Panc1 (cell line): ENCODE measurements around the gene CRLF1.

ENCODE experiments used
- CTCF ChIP-seq: fragments of 450-650 bp; IDR thresholded peaks from 2 replicates; pipeline ENCODE4 v1.5.1; 2017; ENCODE audit warnings: mild to moderate bottlenecking
- POLR2AphosphoS5 ChIP-seq: IDR thresholded peaks from 2 replicates; pipeline ENCODE4 v1.6.1; 2012; ENCODE audit warnings: mild to moderate bottlenecking, low read depth, low read length, moderate library complexity
- REST ChIP-seq, 2 experiments: IDR thresholded peaks; 2 replicates each; pipeline ENCODE4 v1.6.1; 2011 to 2012; ENCODE audit warnings: low read depth in 2 of 2, control low read depth in 1 of 2, low read length in 1 of 2, mild to moderate bottlenecking in 1 of 2, moderate library complexity in 1 of 2; ENCODE audit not compliant: insufficient read depth in 1 of 2
- SIN3A ChIP-seq: IDR thresholded peaks from 2 replicates; pipeline ENCODE4 v1.6.1; 2012; ENCODE audit warnings: low read depth, mild to moderate bottlenecking, low read length, moderate library complexity, borderline replicate concordance; ENCODE audit not compliant: insufficient read depth
- TCF7L2 ChIP-seq: IDR thresholded peaks from 2 replicates; pipeline ENCODE4 v1.6.1; 2011; ENCODE audit warnings: mild to moderate bottlenecking, low read depth, low read length, inconsistent platforms

GRCh38 chr19:18557411-18558201 is 49.0 kb downstream of the CRLF1 start, which contains the start of gene KXD1:
- TF ChIP-seq POLR2AphosphoS5 (peak; percentile 82), CTCF (no peak), SIN3A (peak; percentile 90; the same call in 1 of the 2 replicates), REST (IDR thresholded peaks at IDR 0.05; ENCODE audit: insufficient read depth in 1 of 2, low read depth in 2 of 2, low read length in 1 of 2) (no peak), TCF7L2 (no peak)
